NCI-H69 (cell line): ENCODE results near the gene RFT1.
A peak's percentile ranks its signal among the peaks of the same experiment; 100 is the strongest.
"Not testable (repeated sequence)": the region's sequence is repeated elsewhere in the genome, so short reads cannot be mapped to it uniquely, and the experiment has no call there.

Experiments
- DNase-seq: peaks from one replicate; lab custom pipeline; 2025; lab: John Stamatoyannopoulos, UW

Gene RFT1

DNA sequence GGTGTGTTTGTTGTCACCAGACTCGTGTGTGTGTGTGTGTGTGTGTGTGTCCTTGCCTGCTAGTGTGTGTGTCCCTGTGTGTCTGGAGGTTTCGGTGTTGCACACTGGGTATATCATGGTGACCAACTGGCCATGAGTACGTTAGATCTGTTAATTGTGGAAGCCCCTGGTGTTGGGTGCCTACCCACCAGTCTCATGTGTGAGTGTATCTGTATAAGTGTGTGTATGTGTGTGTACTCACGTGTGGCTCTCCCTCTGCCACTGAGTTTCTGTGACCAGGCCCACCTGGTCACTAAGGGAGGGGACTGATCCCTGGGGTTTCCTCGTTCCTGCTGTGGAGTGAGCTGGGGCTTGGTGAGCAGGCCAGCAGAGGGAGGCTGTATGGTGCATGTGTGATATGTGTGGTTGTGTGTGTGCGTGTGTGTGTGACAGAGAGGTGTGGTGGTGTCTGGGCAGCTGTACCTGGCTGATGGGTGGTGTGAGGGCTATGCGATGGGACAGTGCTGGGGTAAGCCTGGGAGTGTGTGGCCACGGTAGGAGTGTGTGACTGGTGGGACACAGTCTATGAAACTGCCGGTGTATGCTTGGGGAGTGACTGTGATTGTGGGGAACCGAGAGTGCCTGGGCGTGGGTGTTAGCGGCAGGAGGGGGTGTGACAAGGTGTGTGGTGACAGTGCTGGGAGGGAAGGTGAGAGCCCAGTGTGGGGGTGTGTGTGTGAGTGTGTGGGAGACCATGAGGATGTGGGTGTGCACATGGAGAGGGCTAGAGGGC, 32.6 kb upstream of the RFT1 start:
- DNase-seq = no peak

DNA sequence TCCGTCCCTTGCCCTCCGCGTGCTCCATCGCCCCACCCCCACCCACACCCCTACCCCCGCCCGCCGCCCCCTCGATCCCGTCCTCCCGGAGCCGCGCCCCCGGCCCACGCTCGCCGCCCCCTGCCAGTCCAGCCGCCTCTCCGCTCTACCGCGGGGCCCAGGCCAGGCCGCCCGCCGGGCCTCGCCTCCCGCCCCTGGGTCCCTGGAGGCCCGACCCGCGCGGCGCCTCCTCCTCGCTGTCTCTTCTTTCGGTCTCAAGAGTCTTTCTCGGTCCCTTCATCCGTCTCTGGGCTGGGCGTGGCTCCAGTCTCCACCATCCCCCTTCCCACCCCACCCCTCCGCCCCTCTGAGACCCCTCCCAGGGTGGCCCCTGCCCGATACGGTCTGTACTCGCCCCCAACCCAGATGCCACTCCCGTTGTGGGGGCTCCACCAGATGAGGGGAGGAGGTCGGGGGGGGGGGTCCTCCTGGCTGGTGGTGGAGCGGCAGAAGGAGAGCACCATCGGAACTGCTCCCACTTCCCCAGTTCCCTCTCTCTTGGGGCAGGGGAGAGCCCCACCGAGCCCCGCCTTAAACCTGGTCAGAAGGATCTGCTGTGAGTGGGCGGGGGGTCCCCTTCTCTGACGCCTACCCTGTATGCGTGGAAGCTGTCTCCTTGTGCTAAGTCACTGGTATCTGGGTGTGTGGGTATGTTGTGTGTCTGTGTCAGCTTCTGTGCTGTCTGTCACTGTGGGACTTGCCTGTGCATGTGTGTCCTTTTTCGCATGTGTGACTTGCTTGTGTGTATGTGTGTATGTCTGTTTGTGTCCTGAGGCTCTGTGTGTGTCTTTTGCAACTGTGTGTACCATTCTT, 31.8 kb upstream of the RFT1 start:
- DNase-seq = peak; percentile 41

DNA sequence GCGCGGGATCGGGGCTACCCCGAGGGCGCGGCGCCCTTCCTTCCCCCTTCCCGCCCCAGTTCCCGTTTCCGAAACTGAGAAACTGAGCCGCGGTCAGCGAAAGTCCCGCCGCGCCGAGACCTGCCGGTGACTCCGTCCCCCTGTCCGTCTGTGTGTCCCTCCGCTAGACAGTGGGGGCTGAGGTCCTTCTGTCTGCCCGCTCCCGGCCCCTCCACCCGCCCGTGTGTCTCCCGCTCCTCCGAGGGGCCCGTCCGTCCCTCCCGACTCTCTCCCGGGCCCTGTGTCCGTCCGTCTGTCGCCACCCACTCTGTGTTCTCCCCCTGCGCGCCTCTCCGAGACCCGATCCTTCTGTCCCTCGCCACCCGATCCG, 31.2 kb upstream of the RFT1 start:
- peak; percentile 38 for DNase-seq

- peak; percentile 82 for DNase-seq
These were observed 30.6 kb upstream of the RFT1 start, which contains the start of gene PRKCD for GRCh38 chr3:53160660-53161449. TSS of gene PRKCD (plus strand) at chr3:53161209. CDS start at chr3:53178423, 17,214 bp downstream.

GRCh38 chr3:53160061-53160659, 29.9 kb upstream of the RFT1 start:
- DNase-seq = no peak

DNA sequence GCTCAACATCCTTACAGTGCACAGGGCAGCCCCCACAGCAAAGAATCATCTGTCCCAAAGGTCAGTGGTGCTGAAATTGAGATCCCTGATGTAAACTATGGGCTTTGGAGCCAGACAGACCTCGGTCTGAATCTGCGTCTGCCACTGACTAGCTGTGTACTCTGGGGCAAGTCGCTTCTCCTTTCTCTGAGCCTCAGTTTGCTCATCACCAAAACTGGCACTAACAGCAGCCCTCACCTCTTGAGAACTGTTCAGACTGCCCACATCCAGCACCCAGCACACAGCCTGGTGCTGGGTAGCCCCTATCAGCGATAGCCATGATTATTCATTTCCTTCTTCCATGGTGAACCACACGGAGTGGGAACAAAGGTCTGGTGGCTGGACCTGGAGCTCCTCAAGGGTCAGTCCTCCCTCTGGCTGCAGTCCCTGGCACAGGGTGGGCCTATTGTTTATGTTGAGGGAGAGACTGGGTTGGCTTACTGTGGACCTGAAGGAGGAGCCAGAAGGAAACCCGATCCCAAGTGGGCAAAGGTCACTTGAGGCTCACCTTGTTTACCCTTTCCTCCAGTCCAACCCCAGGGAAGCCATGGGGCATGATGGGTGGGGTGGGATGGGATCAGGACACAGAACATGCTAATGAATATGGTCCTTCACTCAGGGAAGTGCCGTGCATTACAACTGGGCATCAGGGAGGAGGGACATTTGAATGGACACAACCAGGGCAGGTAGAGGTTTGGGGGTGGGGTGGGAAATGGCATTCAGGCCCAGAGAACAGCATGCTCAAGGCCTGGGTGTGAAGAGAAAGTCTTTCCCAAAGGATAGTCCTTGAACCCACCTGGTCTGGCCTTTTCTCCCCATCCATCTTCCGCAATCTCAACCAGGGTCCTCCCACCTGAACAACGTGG, 29.2 kb upstream of the RFT1 start:
- no peak for DNase-seq

- DNase-seq = peak; percentile 5
These were observed 28.5 kb upstream of the RFT1 start for GRCh38 chr3:53158765-53159155.

DNA sequence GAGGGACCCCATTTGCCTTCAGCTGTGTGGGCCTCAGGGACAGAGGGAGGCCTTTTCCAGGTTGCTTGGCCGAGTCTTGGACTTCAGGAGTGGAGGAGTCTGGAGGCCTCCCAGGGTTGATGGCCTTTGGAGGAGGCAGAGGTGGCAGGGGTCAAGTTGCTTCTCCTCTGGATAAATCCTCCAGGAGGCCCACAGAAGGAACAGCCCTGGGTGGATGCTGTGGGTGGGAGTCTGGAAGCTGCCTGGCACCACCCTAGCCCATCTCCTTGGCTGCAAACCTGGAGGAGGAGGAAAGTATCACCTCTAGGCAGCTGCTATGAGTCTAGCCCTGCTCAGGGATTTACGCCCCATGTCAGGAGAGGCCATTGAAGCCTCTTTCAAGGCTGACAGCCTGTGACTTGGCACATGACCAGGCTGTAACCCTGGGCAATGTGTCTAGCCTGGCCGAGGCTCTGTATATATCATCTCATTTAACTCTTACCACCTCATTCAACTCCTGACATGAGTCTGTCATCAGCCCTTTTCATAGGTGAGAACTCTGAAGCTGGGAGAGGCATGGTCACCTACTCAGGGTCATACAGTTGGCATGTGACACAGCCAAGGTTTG, 27.8 kb upstream of the RFT1 start:
- no peak for DNase-seq

- DNase-seq = peak; percentile 60
These were observed 26.2 kb upstream of the RFT1 start for GRCh38 chr3:53156368-53156834.

- DNase-seq = no peak
These were observed 25.5 kb upstream of the RFT1 start for GRCh38 chr3:53155760-53156159.

GRCh38 chr3:53154881-53155285, 24.6 kb upstream of the RFT1 start:
- DNase-seq = no peak

GRCh38 chr3:53153980-53154379, 23.7 kb upstream of the RFT1 start:
- DNase-seq = no peak

GRCh38 chr3:53153264-53153823, 23.1 kb upstream of the RFT1 start:
- DNase-seq = no peak

- no peak for DNase-seq
These were observed 21.8 kb upstream of the RFT1 start for GRCh38 chr3:53151870-53152660.

GRCh38 chr3:53151465-53151864, 21.2 kb upstream of the RFT1 start:
- no peak for DNase-seq

- not testable (repeated sequence) for DNase-seq
These were observed 20.8 kb upstream of the RFT1 start for GRCh38 chr3:53151086-53151438.

DNA sequence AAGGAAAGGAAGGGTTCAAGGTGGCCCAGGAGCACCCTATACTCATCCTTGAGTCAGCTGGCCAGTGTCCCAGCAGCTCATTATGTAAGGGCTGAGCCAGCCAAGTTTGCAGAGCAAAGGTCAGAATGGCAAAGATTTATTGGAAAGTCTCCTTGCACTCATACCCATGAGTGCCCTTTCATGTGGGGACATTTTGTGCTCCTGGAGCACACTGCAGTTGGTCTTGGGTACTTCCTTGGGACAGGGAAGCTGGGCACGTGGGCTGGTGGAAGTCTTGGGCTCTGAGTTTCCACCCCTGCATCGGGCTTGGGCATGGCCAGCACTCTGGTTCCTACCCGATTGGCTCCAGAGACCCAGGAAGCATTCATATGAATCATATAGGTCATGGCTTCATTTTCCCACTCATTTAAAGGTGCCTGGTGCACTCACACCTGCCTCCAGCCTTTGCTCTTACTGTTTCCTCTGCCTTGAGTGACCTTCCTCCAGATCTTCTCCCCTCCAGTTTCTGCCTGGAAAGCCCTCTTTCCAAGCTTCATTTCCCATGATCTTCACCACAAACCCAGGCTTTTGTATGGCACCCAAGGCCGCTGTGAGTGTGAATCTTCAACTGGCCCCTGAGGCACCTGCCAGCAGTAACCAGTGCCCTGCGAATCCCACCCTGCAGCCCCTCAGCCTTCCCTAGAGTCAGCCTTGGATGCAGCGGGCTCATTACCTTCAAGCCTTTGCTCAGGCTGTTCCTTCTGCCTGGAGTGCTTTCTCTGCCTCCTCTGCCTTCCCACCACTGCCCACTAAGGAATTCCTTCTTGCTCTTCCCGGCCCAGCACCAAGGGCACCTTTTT, 20.2 kb upstream of the RFT1 start:
- no peak for DNase-seq

DNA sequence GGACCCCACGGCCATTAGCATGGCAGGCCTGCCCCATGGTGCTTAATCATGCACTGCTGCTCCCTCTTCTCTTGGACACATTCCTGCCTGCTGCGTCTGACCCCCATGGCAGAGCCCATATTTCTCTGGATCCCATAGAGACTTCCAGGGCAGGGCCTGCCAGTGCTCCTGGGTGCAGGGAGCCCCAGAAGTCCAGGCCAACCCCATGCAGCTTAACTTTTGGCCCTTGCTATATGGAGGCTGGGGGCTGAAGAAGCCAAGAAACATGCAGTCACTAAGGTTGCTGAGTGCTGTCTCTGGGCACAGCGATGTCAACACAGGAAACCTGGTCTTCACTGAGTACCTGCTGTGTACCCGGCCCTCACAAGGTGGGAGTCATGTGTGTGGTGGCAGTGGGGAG, 19.5 kb upstream of the RFT1 start:
- no peak for DNase-seq
